ENCODE measurements around the gene CDKL2. TPM values are rescaled to one million over a fixed set of nuclear protein-coding genes. Genes with fewer than 3 reads are reported as not detected.

The CDKL2 gene
- total RNA-seq, 4 donors from 2014 or later, result 14.1 to 27.0 (median 17.6) TPM

DNA sequence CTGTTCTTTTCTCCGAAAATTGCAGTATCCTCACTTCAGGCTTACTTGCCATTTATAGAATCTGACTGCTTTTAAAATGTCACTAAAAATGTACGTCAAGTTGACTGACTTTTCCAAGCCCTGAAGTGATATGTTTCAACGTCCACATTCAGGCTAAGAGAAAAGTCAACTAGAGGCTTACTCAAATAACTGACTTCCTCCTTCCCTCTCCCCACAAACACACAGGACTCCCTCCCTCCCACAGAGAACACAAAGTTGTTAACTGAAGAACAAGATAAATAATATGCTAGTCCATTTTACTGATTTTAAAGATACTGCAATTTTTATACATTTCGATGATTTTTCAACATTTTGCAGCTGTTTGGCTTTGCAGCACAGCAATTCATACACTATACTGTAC, 13.8 kb upstream of the CDKL2 start:
- TF ChIP-seq, protein P1, sequence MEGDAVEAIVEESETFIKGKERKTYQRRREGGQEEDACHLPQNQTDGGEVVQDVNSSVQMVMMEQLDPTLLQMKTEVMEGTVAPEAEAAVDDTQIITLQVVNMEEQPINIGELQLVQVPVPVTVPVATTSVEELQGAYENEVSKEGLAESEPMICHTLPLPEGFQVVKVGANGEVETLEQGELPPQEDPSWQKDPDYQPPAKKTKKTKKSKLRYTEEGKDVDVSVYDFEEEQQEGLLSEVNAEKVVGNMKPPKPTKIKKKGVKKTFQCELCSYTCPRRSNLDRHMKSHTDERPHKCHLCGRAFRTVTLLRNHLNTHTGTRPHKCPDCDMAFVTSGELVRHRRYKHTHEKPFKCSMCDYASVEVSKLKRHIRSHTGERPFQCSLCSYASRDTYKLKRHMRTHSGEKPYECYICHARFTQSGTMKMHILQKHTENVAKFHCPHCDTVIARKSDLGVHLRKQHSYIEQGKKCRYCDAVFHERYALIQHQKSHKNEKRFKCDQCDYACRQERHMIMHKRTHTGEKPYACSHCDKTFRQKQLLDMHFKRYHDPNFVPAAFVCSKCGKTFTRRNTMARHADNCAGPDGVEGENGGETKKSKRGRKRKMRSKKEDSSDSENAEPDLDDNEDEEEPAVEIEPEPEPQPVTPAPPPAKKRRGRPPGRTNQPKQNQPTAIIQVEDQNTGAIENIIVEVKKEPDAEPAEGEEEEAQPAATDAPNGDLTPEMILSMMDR (IDR thresholded peaks at IDR 0.05), result no peak
- no peak for TF ChIP-seq POLR2A (IDR thresholded peaks at IDR 0.05)
- WGBS, 2 donors, result 79 to 84% methylated on average over 4 of the region's 4 CpGs
- H3K36me3 ChIP-seq, result peaks cover 33 to 43% of the 10 kb centered on the region in 2 donors
- no peak overlapping the region for H3K4me3 ChIP-seq (replicated peaks in 1 of 3)
- H3K27me3 ChIP-seq, result no peaks in the 10 kb centered on the region
- no peaks in the 10 kb centered on the region for H3K9me3 ChIP-seq
- H3K27ac ChIP-seq, result no peak overlapping the region
- intact Hi-C loops (cut with DNase I), result no loop called here
- no peak for DNase-seq
- H3K4me1 ChIP-seq, result peaks cover 0 to 6% of the 10 kb centered on the region in 2 donors

DNA sequence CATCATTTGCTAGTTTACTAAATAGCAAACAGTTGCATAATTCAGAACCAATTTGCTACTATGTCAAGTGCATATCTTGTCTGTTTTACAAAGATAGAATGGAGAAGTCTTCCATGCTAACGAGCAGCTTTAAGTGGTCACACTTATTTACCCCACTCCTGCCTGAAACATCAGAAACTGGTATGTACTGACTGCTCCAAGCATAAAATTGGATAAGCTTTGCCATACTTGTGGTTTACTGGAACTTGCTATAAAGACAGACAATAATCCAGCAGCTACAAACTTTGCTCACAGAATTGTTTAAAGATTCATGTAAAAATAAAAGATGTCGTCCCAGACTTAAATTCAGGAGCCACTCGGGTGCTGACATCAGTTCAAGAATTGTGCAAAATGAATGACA, 13.3 kb upstream of the CDKL2 start:
- Histone ChIP-seq H3K4me3 (replicated peaks in 1 of 3) (no peak overlapping the region), H3K9me3 (no peaks in the 10 kb centered on the region), H3K4me1 (peaks cover 0 to 8% of the 10 kb centered on the region in 2 donors), H3K27ac (no peak overlapping the region), H3K27me3 (no peaks in the 10 kb centered on the region), H3K36me3 (peaks cover 33 to 43% of the 10 kb centered on the region in 2 donors)
- DNase-seq, result no peak
- WGBS, 2 donors, result 76 to 81% methylated on average over 3 of the region's 3 CpGs
- intact Hi-C loops (cut with DNase I), result no loop called here
- TF ChIP-seq, protein P1 (IDR thresholded peaks at IDR 0.05), result no peak
- no peak for TF ChIP-seq POLR2A (IDR thresholded peaks at IDR 0.05)

DNA sequence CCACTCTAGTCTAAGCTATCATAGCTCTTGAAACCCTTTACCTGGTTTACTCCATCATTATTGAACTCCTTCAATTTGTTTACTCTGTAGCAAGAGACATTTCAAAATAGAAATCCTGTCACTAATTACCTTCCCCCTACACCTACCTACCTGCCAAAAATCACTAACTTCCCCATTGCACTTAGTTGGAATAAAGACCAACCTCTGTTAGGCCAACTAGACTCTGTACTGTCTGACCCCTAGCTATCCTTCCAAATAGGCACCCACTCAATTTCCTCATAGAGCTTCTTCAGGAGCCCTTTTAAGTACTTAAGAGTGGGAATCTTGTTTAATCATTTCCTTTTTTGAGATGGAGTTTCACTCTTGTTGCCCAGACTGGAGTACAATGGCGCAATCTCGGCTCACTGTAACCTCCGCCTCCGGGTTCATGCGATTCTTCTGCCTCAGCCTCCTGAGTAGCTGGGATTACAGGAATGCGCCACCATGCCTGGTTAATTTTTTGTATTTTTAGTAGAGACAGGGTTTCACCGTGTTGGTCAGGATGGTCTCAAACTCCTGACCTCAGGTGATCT, 8.9 kb upstream of the CDKL2 start:
- WGBS, 2 donors, result 90 to 91% methylated on average over 7 of the region's 7 CpGs
- H3K27ac ChIP-seq, result peak overlapping the region in 1 of 3 donors; percentile 23
- H3K4me3 ChIP-seq (replicated peaks in 1 of 3), result no peak overlapping the region
- intact Hi-C loops (cut with DNase I), result no loop called here
- no peaks in the 10 kb centered on the region for H3K27me3 ChIP-seq
- peaks cover 5 to 26% of the 10 kb centered on the region in 2 donors for H3K4me1 ChIP-seq
- no peak for DNase-seq
- H3K9me3 ChIP-seq, result no peaks in the 10 kb centered on the region
- peaks cover under 1 to 7% of the 10 kb centered on the region in 2 donors for H3K36me3 ChIP-seq
- TF ChIP-seq POLR2A (IDR thresholded peaks at IDR 0.05), result no peak
- TF ChIP-seq, protein P1 (IDR thresholded peaks at IDR 0.05), result no peak

DNA sequence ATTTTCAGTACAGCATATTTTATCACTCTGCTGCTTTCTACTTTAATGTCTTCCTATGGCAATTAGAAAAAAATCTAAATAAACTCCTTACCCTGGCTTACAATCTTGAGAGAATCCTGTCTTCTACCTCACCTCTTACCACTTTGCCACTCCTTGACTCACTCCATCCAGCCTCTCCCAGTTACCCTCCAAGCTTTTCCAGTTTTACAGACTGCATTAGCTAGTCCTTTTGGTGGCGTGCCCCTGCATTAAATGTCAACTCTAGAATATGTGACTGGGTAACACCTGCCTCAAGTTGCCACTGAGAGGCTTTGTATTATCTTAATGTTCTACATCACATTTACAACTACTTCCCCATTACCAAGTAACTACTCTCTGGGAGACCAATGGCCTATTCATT, 7.5 kb upstream of the CDKL2 start:
- Histone ChIP-seq H3K4me1 (peaks cover 5 to 26% of the 10 kb centered on the region in 2 donors), H3K36me3 (peaks cover 0 to 3% of the 10 kb centered on the region in 2 donors), H3K4me3 (replicated peaks in 1 of 3) (no peak overlapping the region), H3K27ac (peak overlapping the region; percentile 45 to 56 (median 45)), H3K27me3 (no peaks in the 10 kb centered on the region), H3K9me3 (no peaks in the 10 kb centered on the region)
- intact Hi-C loops (cut with DNase I), result no loop called here
- WGBS, 2 donors, result 95 to 96% methylated on average over 1 of the region's 1 CpG
- DNase-seq, result no peak
- TF ChIP-seq, protein P1 (IDR thresholded peaks at IDR 0.05), result no peak
- TF ChIP-seq POLR2A (IDR thresholded peaks at IDR 0.05), result no peak

DNA sequence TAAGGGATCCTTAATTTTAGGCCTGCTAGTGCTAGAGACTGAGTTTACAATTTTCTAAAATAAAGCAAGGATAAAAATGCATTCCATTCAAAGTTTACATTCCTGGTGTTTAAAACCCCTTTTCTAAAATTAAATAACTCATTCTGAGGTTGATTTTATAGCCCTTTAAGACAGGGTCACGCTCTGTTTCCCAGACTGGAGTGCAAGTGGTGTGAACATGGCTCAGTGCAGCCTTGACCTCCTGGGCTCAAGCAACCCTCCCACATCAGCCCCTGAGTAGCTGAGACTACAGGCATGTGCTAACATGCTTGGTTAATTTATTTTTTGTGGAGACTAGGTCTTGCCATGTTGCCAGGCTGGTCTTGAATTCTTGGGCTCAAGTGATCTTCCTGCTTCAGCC, 6.8 kb upstream of the CDKL2 start:
- H3K27me3 ChIP-seq, result no peaks in the 10 kb centered on the region
- peak; percentile 75 to 77 for DNase-seq
- TF ChIP-seq, protein P1 (IDR thresholded peaks at IDR 0.05), result no peak
- TF ChIP-seq POLR2A (IDR thresholded peaks at IDR 0.05), result no peak
- intact Hi-C loops (cut with DNase I), result no loop called here
- H3K27ac ChIP-seq, result peak overlapping the region; percentile 45 to 67 (median 56)
- WGBS, 2 donors, result 34 to 50% methylated on average over 1 of the region's 1 CpG
- no peaks in the 10 kb centered on the region for H3K36me3 ChIP-seq
- no peak overlapping the region for H3K4me3 ChIP-seq (replicated peaks in 1 of 3)
- peaks cover 5 to 26% of the 10 kb centered on the region in 2 donors for H3K4me1 ChIP-seq
- H3K9me3 ChIP-seq, result no peaks in the 10 kb centered on the region

Data from thyroid gland (tissue), 4 donors.